Tongue (tissue), 2 donors: ENCODE measurements around the gene MTHFD1L. TPM values are rescaled to one million over a fixed set of nuclear protein-coding genes. Genes with fewer than 3 reads are reported as not detected.

ENCODE experiments used
- small RNA-seq: library from RNA; depleted of rRNA; stranded (forward); fragments of <200 nt; gene quantifications from one replicate; pipeline ENCODE3, GENCODE V24; 2014; ENCODE audit warnings: low replicate concordance
- total RNA-seq: library from RNA; depleted of rRNA; stranded (reverse); fragments of >200 nt; gene quantifications from one replicate; pipeline ENCODE4 v1.2.3, GENCODE V29; 2014

Gene MTHFD1L
- total RNA-seq, 1 donor from 2014 or later, result 14.5 TPM

Small RNAs within 50 kb of the gene (small RNA-seq; reads per million reads assigned to genes)
- not detected for gene RNU6-302P
